Stimulated activated CD4-positive, alpha-beta T cell treated with anti-CD3 and anti-CD28 coated beads, Interleukin-4, amount 100 ng/mL, for 24 hours (primary cell): ENCODE data around the gene CELSR1.

Experiments used
- DNase-seq: peaks from one replicate; pipeline ENCODE4 v3.0.0-alpha.2; 2020

Gene CELSR1

GRCh38 chr22:46372686-46373085 lies 164.7 kb downstream of the CELSR1 start:
- DNase-seq, result no peak

GRCh38 chr22:46371623-46372226 lies 165.7 kb downstream of the CELSR1 start:
- no peak for DNase-seq

- DNase-seq, result no peak
These were observed 166.7 kb downstream of the CELSR1 start for GRCh38 chr22:46370584-46371291.

- no peak for DNase-seq
These were observed 167.5 kb downstream of the CELSR1 start for GRCh38 chr22:46369716-46370583.

GRCh38 chr22:46368871-46369715 lies 168.3 kb downstream of the CELSR1 start:
- no peak for DNase-seq

GRCh38 chr22:46368422-46368821 lies 169.0 kb downstream of the CELSR1 start:
- no peak for DNase-seq

- peak; percentile 70 for DNase-seq
These were observed 169.7 kb downstream of the CELSR1 start for GRCh38 chr22:46367707-46368191.

GRCh38 chr22:46366801-46367706 lies 170.4 kb downstream of the CELSR1 start:
- no peak for DNase-seq

GRCh38 chr22:46366327-46366731 lies 171.1 kb downstream of the CELSR1 start:
- no peak for DNase-seq

GRCh38 chr22:46365166-46365624 lies 172.2 kb downstream of the CELSR1 start:
- DNase-seq, result no peak

GRCh38 chr22:46364341-46365165 lies 172.9 kb downstream of the CELSR1 start:
- no peak for DNase-seq

GRCh38 chr22:46363611-46364321 lies 173.7 kb downstream of the CELSR1 start:
- DNase-seq, result no peak

GRCh38 chr22:46362934-46363515 lies 174.4 kb downstream of the CELSR1 start:
- no peak for DNase-seq

- DNase-seq, result no peak
These were observed 175.1 kb downstream of the CELSR1 start for GRCh38 chr22:46362203-46362933.

- DNase-seq, result no peak
These were observed 175.6 kb downstream of the CELSR1 start for GRCh38 chr22:46361826-46362202.

GRCh38 chr22:46360891-46361290 lies 176.5 kb downstream of the CELSR1 start:
- DNase-seq, result no peak

GRCh38 chr22:46360097-46360496 lies 177.3 kb downstream of the CELSR1 start:
- DNase-seq, result no peak

- DNase-seq, result no peak
These were observed 178.1 kb downstream of the CELSR1 start for GRCh38 chr22:46359362-46359761.

- DNase-seq, result no peak
These were observed 178.7 kb downstream of the CELSR1 start for GRCh38 chr22:46358766-46359165.
